LHCN-M2 (cell line): ENCODE results near the gene CSNK2A1. TPM values are rescaled to one million over a fixed set of nuclear protein-coding genes. Genes with fewer than 3 reads are reported as not detected.
A peak's percentile ranks its signal among the peaks of the same experiment; 100 is the strongest.

ENCODE experiments used
- DNase-seq: peaks from one replicate; pipeline ENCODE4 v3.0.0-alpha.2; 2012; ENCODE audit warnings: low read depth
- total RNA-seq: library from RNA; depleted of rRNA; stranded (reverse); fragments of >200 nt; gene quantifications from 2 replicates; pipeline ENCODE4 v1.2.3, GENCODE V29; 2014; rRNA removed

The CSNK2A1 gene
- total RNA-seq, 1 experiment from 2014 or later, result 137 TPM

- peak; percentile 65 for DNase-seq
Observed at GRCh38 chr20:431012-431904, 112.3 kb downstream of the CSNK2A1 start.

- no peak for DNase-seq
Observed at GRCh38 chr20:430091-430999, 113.2 kb downstream of the CSNK2A1 start.

- no peak for DNase-seq
Observed at GRCh38 chr20:428658-429200, 114.9 kb downstream of the CSNK2A1 start.

GRCh38 chr20:427849-428657 lies 115.5 kb downstream of the CSNK2A1 start:
- no peak for DNase-seq

DNA sequence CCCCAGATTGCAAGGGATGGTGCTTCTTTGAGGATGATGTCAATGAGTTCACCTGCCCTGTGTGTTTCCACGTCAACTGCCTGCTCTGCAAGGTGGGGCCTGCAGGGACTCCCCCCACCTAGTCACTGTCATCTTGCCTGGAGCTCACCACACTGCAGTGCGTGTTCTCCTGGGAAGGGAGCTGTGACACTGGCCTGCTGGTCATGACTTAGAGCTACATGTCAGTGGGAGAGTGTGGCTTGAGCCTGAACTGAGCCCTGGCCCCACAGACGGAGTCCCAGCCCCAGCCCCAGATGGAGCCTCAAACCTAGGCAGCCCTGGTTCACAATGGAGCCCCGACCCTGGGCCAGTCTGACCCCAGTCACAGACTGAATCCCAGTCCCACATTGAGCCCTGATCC lies 116.2 kb downstream of the CSNK2A1 start:
- DNase-seq, result no peak

DNA sequence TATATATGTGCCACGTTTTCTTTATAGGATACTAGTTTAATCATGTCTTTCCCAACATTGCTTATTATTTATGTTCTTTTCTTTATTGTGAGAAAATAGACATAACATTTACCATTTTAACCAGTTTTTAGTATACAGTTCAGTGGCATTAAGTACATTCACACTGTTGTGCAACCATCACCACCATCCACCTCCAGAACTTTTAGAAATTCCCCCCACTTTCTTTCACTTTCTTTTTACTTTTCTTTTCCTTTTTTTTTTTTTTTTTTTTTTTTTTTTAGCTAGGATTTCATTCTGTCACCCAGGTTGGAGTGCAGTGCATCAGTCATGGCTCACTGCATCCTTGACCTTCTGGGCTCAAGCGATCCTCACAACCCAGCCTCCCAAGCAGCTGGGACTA lies 117.0 kb downstream of the CSNK2A1 start:
- no peak for DNase-seq

Other genes with a start within 250 kb of the CSNK2A1 start
- 14.0 and 15.9 TPM in 2 replicates for gene ZCCHC3, start 246.2 kb downstream of the CSNK2A1 start, total RNA-seq
- gene SOX12, start 218.2 kb downstream of the CSNK2A1 start, total RNA-seq, result 8.2 and 9.9 TPM in 2 replicates
- 59.2 and 65.6 TPM in 2 replicates for gene NRSN2, start 196.7 kb downstream of the CSNK2A1 start, total RNA-seq
- 1.3 and 1.6 TPM in 2 replicates for gene TRIB3, start 163.0 kb downstream of the CSNK2A1 start, total RNA-seq
- gene RBCK1, start 135.5 kb downstream of the CSNK2A1 start, total RNA-seq, result 80.2 and 91.0 TPM in 2 replicates
- gene TBC1D20, start 81.3 kb downstream of the CSNK2A1 start, total RNA-seq, result 30.0 and 34.6 TPM in 2 replicates
- not detected in 2 replicates for gene TCF15, start 66.5 kb upstream of the CSNK2A1 start, total RNA-seq
- 54.3 and 57.6 TPM in 2 replicates for gene SRXN1, start 109.4 kb upstream of the CSNK2A1 start, total RNA-seq
- not detected in 2 replicates for gene SCRT2, start 132.0 kb upstream of the CSNK2A1 start, total RNA-seq
- gene SLC52A3, start 224.7 kb upstream of the CSNK2A1 start, total RNA-seq, result not detected in 2 replicates